ENCODE data around the gene SLC25A28.

Gene SLC25A28

GRCh38 chr10:99619851-99620710 is at the start of gene SLC25A28:
TSS of gene SLC25A28 (minus strand) at chr10:99620439. CDS start at chr10:99620335, 104 bp downstream.
- DNase-seq (ENCODE audit: low spot score), result peak; percentile 99

GRCh38 chr10:99667108-99667751 is 47.0 kb upstream of the SLC25A28 start:
- peak; percentile 45 for DNase-seq (ENCODE audit: low spot score)

GRCh38 chr10:99665304-99665703 is 45.1 kb upstream of the SLC25A28 start:
- DNase-seq (ENCODE audit: low spot score), result no peak

GRCh38 chr10:99661377-99661763 is 41.1 kb upstream of the SLC25A28 start:
- DNase-seq (ENCODE audit: low spot score), result peak; percentile 59

- no peak for DNase-seq (ENCODE audit: low spot score)
Measured at GRCh38 chr10:99660662-99661376, 40.6 kb upstream of the SLC25A28 start.

- DNase-seq (ENCODE audit: low spot score), result no peak
Measured at GRCh38 chr10:99659868-99660366, 39.7 kb upstream of the SLC25A28 start.

- peak; percentile 94 for DNase-seq (ENCODE audit: low spot score)
Measured at GRCh38 chr10:99659031-99659867, 39.0 kb upstream of the SLC25A28 start, which contains the start of gene ENTPD7. TSS of gene ENTPD7 (plus strand) at chr10:99659509. CDS start at chr10:99659957, 448 bp downstream.

GRCh38 chr10:99658622-99659030 is 38.4 kb upstream of the SLC25A28 start:
- peak; percentile 71 for DNase-seq (ENCODE audit: low spot score)

- DNase-seq (ENCODE audit: low spot score), result no peak
Measured at GRCh38 chr10:99656199-99657064, 36.2 kb upstream of the SLC25A28 start.

- no peak for DNase-seq (ENCODE audit: low spot score)
Measured at GRCh38 chr10:99654390-99655175, 34.3 kb upstream of the SLC25A28 start.

GRCh38 chr10:99652800-99653390 is 32.7 kb upstream of the SLC25A28 start:
- no peak for DNase-seq (ENCODE audit: low spot score)

GRCh38 chr10:99648717-99649116 is 28.5 kb upstream of the SLC25A28 start:
- no peak for DNase-seq (ENCODE audit: low spot score)

- no peak for DNase-seq (ENCODE audit: low spot score)
Measured at GRCh38 chr10:99647601-99648151, 27.4 kb upstream of the SLC25A28 start.

GRCh38 chr10:99633832-99634231 is 13.6 kb upstream of the SLC25A28 start:
- DNase-seq (ENCODE audit: low spot score), result no peak

- DNase-seq (ENCODE audit: low spot score), result no peak
Measured at GRCh38 chr10:99631496-99631895, 11.3 kb upstream of the SLC25A28 start.

GRCh38 chr10:99630991-99631390 is 10.8 kb upstream of the SLC25A28 start:
- no peak for DNase-seq (ENCODE audit: low spot score)

GRCh38 chr10:99630433-99630832 is 10.2 kb upstream of the SLC25A28 start:
- no peak for DNase-seq (ENCODE audit: low spot score)

GRCh38 chr10:99629625-99629978 is 9.4 kb upstream of the SLC25A28 start:
- no peak for DNase-seq (ENCODE audit: low spot score)

Measured in kidney capillary endothelial cell (primary cell).